Transverse colon (tissue), 4 donors: Measurements from ENCODE around the gene CACYBP. TPM values are rescaled to one million over a fixed set of nuclear protein-coding genes. Genes with fewer than 3 reads are reported as not detected.
"Not testable (repeated sequence)": the region's sequence is repeated elsewhere in the genome, so short reads cannot be mapped to it uniquely, and the experiment has no call there.

Experiments used
- DNase-seq: peaks from one replicate; pipeline ENCODE4 v3.0.0-alpha.2; 2019
- H3K27ac ChIP-seq, 4 donors: fragments of 200-600 bp; sonication (generic); 2 replicates each; pipeline ENCODE4 v1.5.1; 2016 to 2018; ENCODE audit warnings: inconsistent platforms in 4 of 4
- H3K27me3 ChIP-seq: fragments of 200-600 bp; sonication (generic); 2 replicates; pipeline ENCODE4 v1.5.1; 2017; ENCODE audit warnings: inconsistent platforms
- H3K36me3 ChIP-seq, 4 donors: fragments of 200-600 bp; sonication (generic); 2 replicates each; pipeline ENCODE4 v1.5.1; 2017 to 2019; ENCODE audit warnings: inconsistent platforms in 4 of 4
- H3K4me1 ChIP-seq, 4 donors: fragments of 200-600 bp; sonication (generic); 2 replicates each; pipeline ENCODE4 v1.5.1; 2017 to 2020; ENCODE audit warnings: inconsistent platforms in 4 of 4
- H3K4me3 ChIP-seq, 4 donors: fragments of 200-600 bp; sonication (generic); 1 replicate in 1 of 4; 2 replicates in 3 of 4; pipeline versions ENCODE4 v1.5.1 to v1.6.1; 2017 to 2019; ENCODE audit warnings: inconsistent platforms in 4 of 4
- H3K9me3 ChIP-seq, 2 donors: fragments of 200-600 bp; sonication (generic); 2 replicates each; pipeline ENCODE4 v1.5.1; 2017 to 2019; ENCODE audit warnings: inconsistent platforms in 2 of 2
- EP300 ChIP-seq: sonication (generic); formaldehyde crosslinking; IDR thresholded peaks from one replicate; pipeline ENCODE4 v1.6.1; 2017; ENCODE audit warnings: antibody characterized with exemption, low read depth
- POLR2A ChIP-seq: fragments of 450-650 bp; IDR thresholded peaks from one replicate; pipeline ENCODE4 v1.6.1; 2016; ENCODE audit warnings: antibody characterized with exemption, mild to moderate bottlenecking, moderate library complexity
- POLR2AphosphoS5 ChIP-seq, 3 donors: sonication (generic); formaldehyde crosslinking; IDR thresholded peaks; one replicate each; pipeline ENCODE4 v1.6.1; 2016; ENCODE audit warnings: antibody characterized with exemption in 3 of 3
- WGBS, 2 donors: methylation state at CpG; one replicate each; pipeline ENCODE4 v1.1.5; 2018; ENCODE audit warnings: low coverage in 1 of 2; 5-methylcytosine and 5-hydroxymethylcytosine counted together
- in situ Hi-C, 4 donors: fragments of 200-750 bp; cut with MboI; loops; one replicate each; pipeline versions ENCODE4 v1.15.0 to v1.15.1; 2017; ENCODE audit warnings: low sequenced_read_pairs in 3 of 4, low pct_ligation_motif_present in 1 of 4, low pct_unique_long_range_greater_than_20kb in 1 of 4
- intact Hi-C: fragments of 100-400 bp; cut with DNase I; formaldehyde crosslinking; loops from one replicate; pipeline ENCODE4 v1.15.1; 2023; ENCODE audit warnings: low total_unique reads
- total RNA-seq, 4 donors: library from RNA; depleted of rRNA; stranded (reverse); fragments of >200 nt; gene quantifications; one replicate each; pipeline ENCODE4 v1.1.0, GENCODE V29; 2016
- TF ChIP-seq, protein P1 (sequence below), 5 experiments: fragments of 200-600 bp in 3 of 5; fragments of 450-650 bp in 2 of 5; sonication (generic) in 3 of 5; IDR thresholded peaks; 1 replicate in 2 of 5; 2 replicates in 3 of 5; pipeline ENCODE4 v1.5.1; 2016 to 2017; ENCODE audit warnings: antibody characterized with exemption in 5 of 5, inconsistent platforms in 3 of 5, mild to moderate bottlenecking in 2 of 5, moderate library complexity in 1 of 5

CACYBP gene
- total RNA-seq, 4 donors from 2014 or later: 32.9 to 741 (median 62.1) TPM

DNA sequence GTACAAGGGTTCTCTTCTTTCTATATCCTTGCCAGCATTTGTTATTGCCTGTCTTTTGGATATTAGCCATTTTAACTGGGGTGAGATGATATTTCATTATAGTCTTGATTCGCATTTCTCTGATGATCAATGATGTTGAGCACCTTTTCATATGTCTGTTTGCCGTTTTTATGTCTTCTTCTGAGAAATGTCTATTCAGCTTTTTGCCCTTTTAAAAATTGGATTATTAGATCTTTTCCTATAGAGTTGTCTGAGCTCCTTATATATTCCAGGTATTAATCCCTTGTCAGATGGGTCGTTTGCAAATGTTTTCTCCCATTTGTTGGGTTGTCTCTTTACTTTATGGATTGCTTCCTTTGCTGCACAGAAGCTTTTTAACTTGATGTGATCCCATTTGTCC, 42.9 kb downstream of the CACYBP start:
- Histone ChIP-seq H3K4me1 (no peaks in the 10 kb centered on the region), H3K4me3 (no peak overlapping the region), H3K27ac (no peak overlapping the region), H3K27me3 (no peaks in the 10 kb centered on the region), H3K36me3 (no peaks in the 10 kb centered on the region), H3K9me3 (no peaks in the 10 kb centered on the region)
- TF ChIP-seq EP300: no peak
- TF ChIP-seq, protein P1, sequence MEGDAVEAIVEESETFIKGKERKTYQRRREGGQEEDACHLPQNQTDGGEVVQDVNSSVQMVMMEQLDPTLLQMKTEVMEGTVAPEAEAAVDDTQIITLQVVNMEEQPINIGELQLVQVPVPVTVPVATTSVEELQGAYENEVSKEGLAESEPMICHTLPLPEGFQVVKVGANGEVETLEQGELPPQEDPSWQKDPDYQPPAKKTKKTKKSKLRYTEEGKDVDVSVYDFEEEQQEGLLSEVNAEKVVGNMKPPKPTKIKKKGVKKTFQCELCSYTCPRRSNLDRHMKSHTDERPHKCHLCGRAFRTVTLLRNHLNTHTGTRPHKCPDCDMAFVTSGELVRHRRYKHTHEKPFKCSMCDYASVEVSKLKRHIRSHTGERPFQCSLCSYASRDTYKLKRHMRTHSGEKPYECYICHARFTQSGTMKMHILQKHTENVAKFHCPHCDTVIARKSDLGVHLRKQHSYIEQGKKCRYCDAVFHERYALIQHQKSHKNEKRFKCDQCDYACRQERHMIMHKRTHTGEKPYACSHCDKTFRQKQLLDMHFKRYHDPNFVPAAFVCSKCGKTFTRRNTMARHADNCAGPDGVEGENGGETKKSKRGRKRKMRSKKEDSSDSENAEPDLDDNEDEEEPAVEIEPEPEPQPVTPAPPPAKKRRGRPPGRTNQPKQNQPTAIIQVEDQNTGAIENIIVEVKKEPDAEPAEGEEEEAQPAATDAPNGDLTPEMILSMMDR (IDR thresholded peaks at IDR 0.05): no peak
- WGBS, 2 donors: 68 to 73% methylated on average over 3 of the region's 3 CpGs
- no peak for DNase-seq
- in situ Hi-C loops (loop anchor here in 3 of 4 donors (25.0 kb wide), 2 partner anchors 95 to 270 kb away; no protein-coding TSS in a partner anchor), intact Hi-C loops (no loop called here)

DNA sequence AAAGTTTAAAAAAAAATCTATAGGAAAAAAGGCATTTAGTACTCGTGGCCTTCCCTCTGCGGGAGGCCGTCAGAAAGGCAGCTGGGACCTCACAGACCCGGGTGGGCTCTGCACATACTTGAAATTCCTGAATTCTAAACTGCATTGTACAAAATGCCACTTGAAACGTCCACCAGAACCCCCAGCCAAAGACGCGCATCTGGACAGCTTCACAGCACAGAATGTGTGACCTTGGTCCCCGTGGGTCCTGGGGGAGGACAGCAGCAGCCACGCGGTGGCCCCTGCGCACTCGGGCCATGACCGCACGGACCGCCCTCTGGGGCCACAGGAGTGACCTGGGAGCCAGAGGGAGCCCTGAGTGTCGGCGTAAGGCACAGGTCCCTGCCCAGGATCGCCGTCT, 44.1 kb downstream of the CACYBP start:
- no peaks in the 10 kb centered on the region for H3K9me3 ChIP-seq
- in situ Hi-C loops (loop anchor here in 3 of 4 donors (25.0 kb wide), 2 partner anchors 93 to 268 kb away; no protein-coding TSS in a partner anchor), intact Hi-C loops (no loop called here)
- H3K27ac ChIP-seq: no peak overlapping the region
- TF ChIP-seq POLR2A (no peak), POLR2AphosphoS5 (IDR thresholded peaks at IDR 0.05) (no peak), EP300 (no peak)
- TF ChIP-seq, protein P1 (IDR thresholded peaks at IDR 0.05): no peak
- no peaks in the 10 kb centered on the region for H3K36me3 ChIP-seq
- no peak for DNase-seq
- 64 to 66% methylated on average over 4 to 18 of the region's 19 CpGs for WGBS, 2 donors
- no peaks in the 10 kb centered on the region for H3K4me1 ChIP-seq
- no peak overlapping the region for H3K4me3 ChIP-seq
- no peaks in the 10 kb centered on the region for H3K27me3 ChIP-seq

DNA sequence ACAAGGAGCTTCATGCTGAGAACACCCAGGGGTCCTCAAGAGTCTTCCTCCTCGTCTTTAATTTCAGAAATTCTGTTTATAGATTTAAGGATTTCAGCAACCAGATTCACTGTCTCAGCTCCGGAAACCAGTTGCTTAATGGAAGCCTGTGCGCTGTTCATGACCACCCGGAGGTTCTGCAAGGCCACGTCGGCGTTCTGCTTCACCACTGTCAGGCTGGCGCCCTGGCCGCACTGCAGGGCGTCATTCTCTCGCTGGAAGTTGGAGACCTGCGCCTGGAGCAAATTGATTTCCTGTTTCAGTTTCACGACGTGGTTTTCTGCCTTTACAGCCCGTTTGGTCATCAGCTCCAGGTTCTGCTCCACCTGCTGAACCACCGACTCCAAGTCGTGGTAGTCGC, 44.8 kb downstream of the CACYBP start:
- in situ Hi-C loops: loop anchor here in 3 of 4 donors (25.0 kb wide), 2 partner anchors 93 to 268 kb away; no protein-coding TSS in a partner anchor
- intact Hi-C loops: not testable (repeated sequence)

DNA sequence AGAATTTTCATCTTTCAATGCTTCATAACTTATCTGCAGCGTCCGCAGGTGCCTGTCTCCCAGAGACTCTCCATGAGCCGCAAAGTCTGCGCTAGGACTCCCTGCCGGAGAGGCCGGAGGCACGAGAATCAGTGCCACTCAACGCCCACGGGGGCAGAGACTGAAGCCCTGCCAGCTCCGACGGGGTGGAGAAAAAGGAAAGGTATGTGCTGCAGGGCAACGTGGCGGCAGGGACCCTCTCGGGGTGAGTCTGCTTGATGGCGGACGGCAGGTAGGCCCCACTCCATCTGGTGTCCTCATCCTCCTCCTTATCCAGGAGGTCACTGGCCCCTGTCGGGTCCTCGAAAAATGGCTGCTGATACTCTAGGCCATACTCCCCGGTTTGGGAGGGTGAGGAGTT, 45.4 kb downstream of the CACYBP start:
- no peak for TF ChIP-seq EP300
- no peak for TF ChIP-seq POLR2A
- TF ChIP-seq, protein P1 (IDR thresholded peaks at IDR 0.05): no peak
- TF ChIP-seq POLR2AphosphoS5 (IDR thresholded peaks at IDR 0.05): no peak
- H3K27ac ChIP-seq: no peak overlapping the region
- intact Hi-C loops (no loop called here), in situ Hi-C loops (loop anchor here in 3 of 4 donors (25.0 kb wide), 2 partner anchors 92 to 267 kb away; no protein-coding TSS in a partner anchor)
- no peaks in the 10 kb centered on the region for H3K9me3 ChIP-seq
- no peaks in the 10 kb centered on the region for H3K36me3 ChIP-seq
- no peak overlapping the region for H3K4me3 ChIP-seq
- no peaks in the 10 kb centered on the region for H3K4me1 ChIP-seq
- H3K27me3 ChIP-seq: no peaks in the 10 kb centered on the region
- 94% methylated on average over 7 to 19 of the region's 19 CpGs for WGBS, 2 donors
- no peak for DNase-seq

More for the DNA sequence above, 44.8 kb downstream of the CACYBP start:
- not testable (repeated sequence) for H3K4me1 ChIP-seq, H3K27ac ChIP-seq, H3K4me3 ChIP-seq, H3K9me3 ChIP-seq, DNase-seq, H3K36me3 ChIP-seq, H3K27me3 ChIP-seq
- 75 to 83% methylated on average over 5 to 18 of the region's 18 CpGs for WGBS, 2 donors

DNA sequence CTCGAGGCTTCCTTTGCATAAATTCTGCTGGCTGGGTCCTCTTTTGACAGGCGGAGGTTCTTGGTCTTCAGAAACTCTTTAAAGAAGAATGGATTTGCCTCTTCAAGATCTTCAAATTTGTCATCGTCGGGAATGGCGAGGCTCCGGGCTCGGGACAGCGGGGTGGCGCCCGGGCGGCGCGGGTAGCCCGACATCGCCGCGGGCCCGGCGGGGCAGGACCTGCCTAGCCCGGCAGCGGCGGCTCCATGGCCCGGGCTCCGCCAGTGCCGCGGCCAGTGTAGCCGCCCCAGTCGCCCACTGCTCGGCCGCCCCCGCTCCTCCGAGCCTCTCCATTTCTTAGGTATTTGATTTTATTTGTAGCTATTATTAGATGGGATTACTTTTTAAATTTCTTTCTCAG, 45.8 kb downstream of the CACYBP start:
- no peaks in the 10 kb centered on the region for H3K4me1 ChIP-seq
- H3K36me3 ChIP-seq: no peaks in the 10 kb centered on the region
- no peak overlapping the region for H3K27ac ChIP-seq
- no peaks in the 10 kb centered on the region for H3K9me3 ChIP-seq
- no peaks in the 10 kb centered on the region for H3K27me3 ChIP-seq
- in situ Hi-C loops (loop anchor here in 3 of 4 donors (25.0 kb wide), 2 partner anchors 92 to 267 kb away; no protein-coding TSS in a partner anchor), intact Hi-C loops (no loop called here)
- WGBS, 2 donors: 96% methylated on average over 32 of the region's 32 CpGs; no CpG with 5 or more reads in 1 of the 2 donors
- TF ChIP-seq EP300: no peak
- no peak for TF ChIP-seq POLR2A
- TF ChIP-seq POLR2AphosphoS5 (IDR thresholded peaks at IDR 0.05): no peak
- TF ChIP-seq, protein P1 (IDR thresholded peaks at IDR 0.05): no peak
- no peak for DNase-seq
- no peak overlapping the region for H3K4me3 ChIP-seq
